Ovary (tissue), 9 donors: ENCODE data around the gene AP2A2. TPM values are rescaled to one million over a fixed set of nuclear protein-coding genes. Genes with fewer than 3 reads are reported as not detected.

Experiments used
- DNase-seq, 5 donors: peaks; one replicate each; pipeline ENCODE4 v3.0.0-alpha.2; 2019 to 2020
- H3K27ac ChIP-seq, 2 donors: fragments of 200-600 bp; one replicate each; pipeline versions ENCODE4 v1.5.1 to v1.8.0; 2019 to 2022
- H3K27me3 ChIP-seq: fragments of 200-600 bp; one replicate; pipeline ENCODE4 v1.8.0; 2022
- H3K36me3 ChIP-seq: fragments of 200-600 bp; sonication (generic); one replicate; pipeline ENCODE4 v1.5.1; 2019
- H3K4me1 ChIP-seq: one replicate; pipeline ENCODE4 v1.8.1; 2013; ENCODE audit warnings: mild to moderate bottlenecking, moderate library complexity; ENCODE audit not compliant: insufficient read depth
- H3K4me3 ChIP-seq: fragments of 200-600 bp; sonication (generic); one replicate; pipeline ENCODE4 v1.5.1; 2017
- H3K9me3 ChIP-seq, 2 donors: fragments of 200-600 bp in 1 of 2; sonication (generic) in 1 of 2; one replicate each; pipeline versions ENCODE4 v1.5.1 to v1.8.1; 2013 to 2019; ENCODE audit warnings: mild to moderate bottlenecking in 1 of 2, moderate library complexity in 1 of 2
- CTCF ChIP-seq, 3 donors: fragments of 450-650 bp in 2 of 3; fragments of 200-600 bp in 1 of 3; IDR thresholded peaks; one replicate each; pipeline versions ENCODE4 v1.5.1 to v1.8.0; 2016 to 2022; ENCODE audit warnings: antibody characterized with exemption in 3 of 3, mild to moderate bottlenecking in 1 of 3
- EP300 ChIP-seq: sonication (generic); formaldehyde crosslinking; IDR thresholded peaks from one replicate; pipeline ENCODE4 v1.6.1; 2017; ENCODE audit warnings: antibody characterized with exemption
- POLR2A ChIP-seq: fragments of 450-650 bp; IDR thresholded peaks from one replicate; pipeline ENCODE4 v1.6.1; 2017; ENCODE audit warnings: antibody characterized with exemption, mild to moderate bottlenecking, moderate library complexity
- WGBS, 3 donors: extraction: QIAGEN DNeasy Blood & Tissue Kit in 1 of 3; methylation state at CpG; one replicate each; pipeline versions ENCODE4 v1.1.5 to v1.1.7; 2013 to 2017; 5-methylcytosine and 5-hydroxymethylcytosine counted together
- intact Hi-C, 4 donors: fragments of 100-400 bp; cut with DNase I; formaldehyde crosslinking; loops; one replicate each; pipeline versions ENCODE4 v1.11.0 to v1.15.1; 2022 to 2023
- polyA plus RNA-seq, 2 donors: library from polyadenylated mRNA; stranded (reverse); fragments of 200-250 nt in 1 of 2; fragments of 350-450 nt in 1 of 2; fragmentation: Illumina TruSeq in 1 of 2; extraction: RNeasy Lipid Tissue Mini Kit (QIAGEN cat#74804) in 1 of 2; gene quantifications; one replicate each; pipeline ENCODE4 v1.2.3, GENCODE V29; 2013 to 2014
- total RNA-seq, 7 donors: library from RNA; depleted of rRNA in 2 of 7; stranded (reverse); fragments of >200 nt in 2 of 7; fragmentation: NEBNext Ultra II Directional in 3 of 7; extraction: Animal tissue kit (Norgen Biotek cat#: 25700) in 3 of 7; gene quantifications; one replicate each; pipeline versions ENCODE4 v1.1.0 to v1.2.4, GENCODE V29; 2016 to 2023
- donor health status: DM: no; HTN: no; CAD: no; lungs with moderate emphysema.
- donor health status: DM: no; HTN: no; CAD: no.
- donor health status: Bipolar disorder and iron deficiency.
- donor health status: DM: yes; HTN: yes; CAD: no.
- donor health status: DM: no; HTN: no; CAD: no.
- donor health status: DM: yes; HTN: yes; CAD: no.

Gene AP2A2
- total and polyA plus RNA-seq, 9 donors, result 27.7 to 151 (median 54.0) TPM

DNA sequence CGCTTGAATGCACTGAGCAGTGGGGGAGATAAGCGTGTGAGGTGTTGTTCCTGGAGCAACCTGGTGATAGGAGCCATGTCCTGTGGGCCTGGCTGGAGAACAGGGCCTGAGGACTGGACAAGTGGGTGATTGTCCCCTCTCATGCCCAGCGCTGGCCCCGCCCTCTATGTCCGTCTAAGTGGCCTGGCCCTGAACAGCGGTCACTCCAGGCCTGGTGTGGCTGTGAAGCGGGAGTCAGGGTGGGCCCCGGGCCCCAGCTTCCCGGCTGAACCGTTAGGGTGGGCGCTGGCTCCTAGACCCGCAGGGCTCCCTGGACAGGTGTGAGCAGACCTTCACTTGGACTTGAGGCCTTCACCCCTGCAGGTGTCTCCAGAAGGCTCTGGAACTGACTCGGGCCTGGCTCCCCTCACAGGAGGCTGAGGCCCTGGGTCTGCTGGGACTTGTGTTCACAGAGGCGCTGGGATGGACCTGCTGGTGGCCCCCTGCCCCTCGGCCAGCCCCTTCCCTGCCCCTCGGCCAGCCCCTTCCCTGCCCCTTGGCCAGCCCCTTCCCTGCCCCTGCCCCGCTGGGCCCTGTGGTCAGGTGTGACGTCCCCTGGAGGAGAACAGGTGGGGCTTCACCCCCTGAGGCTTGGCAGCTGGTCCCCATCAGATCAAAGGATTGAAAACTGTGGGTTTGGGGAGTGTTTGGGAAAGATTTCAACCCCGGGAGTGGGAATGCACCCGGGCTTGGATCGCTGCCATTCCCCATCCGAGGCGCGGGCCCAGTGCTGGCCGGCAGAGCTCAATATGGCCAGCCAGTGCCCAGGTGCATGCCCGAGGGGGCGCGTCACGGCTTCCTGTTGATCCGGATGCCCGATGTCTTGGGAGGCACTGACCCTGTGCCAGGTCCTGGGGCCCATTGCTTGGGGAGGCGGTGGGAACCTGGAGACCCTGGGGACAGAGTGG is 114.1 kb downstream of the AP2A2 start:
- no peaks in the 10 kb centered on the region for H3K27me3 ChIP-seq
- H3K27ac ChIP-seq, result no peak overlapping the region
- no peak for DNase-seq
- TF ChIP-seq POLR2A, result no peak
- TF ChIP-seq EP300, result no peak
- TF ChIP-seq CTCF (IDR thresholded peaks at IDR 0.05), result no peak
- 45 to 66% (median 56%) methylated on average over 13 to 32 of the region's 32 CpGs for WGBS, 3 donors
- no peaks in the 10 kb centered on the region for H3K36me3 ChIP-seq
- peaks cover 2% of the 10 kb centered on the region for H3K4me1 ChIP-seq
- H3K4me3 ChIP-seq, result no peak overlapping the region
- no peaks in the 10 kb centered on the region for H3K9me3 ChIP-seq
- intact Hi-C loops, result loop anchor here in 1 of 4 donors (5.0 kb wide), 1 partner anchor 112 kb away; the partner anchor contains the start of gene AP2A2

- DNase-seq, result no peak
- intact Hi-C loops, result no loop called here
- Histone ChIP-seq H3K4me1 (peaks cover 2% of the 10 kb centered on the region), H3K27me3 (no peaks in the 10 kb centered on the region), H3K27ac (no peak overlapping the region), H3K4me3 (no peak overlapping the region), H3K36me3 (no peaks in the 10 kb centered on the region), H3K9me3 (no peaks in the 10 kb centered on the region)
- 55 to 66% (median 64%) methylated on average over 15 to 16 of the region's 16 CpGs for WGBS, 3 donors
- TF ChIP-seq CTCF (IDR thresholded peaks at IDR 0.05) (no peak), EP300 (no peak), POLR2A (no peak)
These were observed 114.9 kb downstream of the AP2A2 start for GRCh38 chr11:1040428-1041148.

- DNase-seq, result no peak
- Histone ChIP-seq H3K4me1 (peaks cover 2% of the 10 kb centered on the region), H3K4me3 (no peak overlapping the region), H3K36me3 (no peaks in the 10 kb centered on the region), H3K27me3 (no peaks in the 10 kb centered on the region), H3K9me3 (no peaks in the 10 kb centered on the region), H3K27ac (no peak overlapping the region)
- TF ChIP-seq CTCF (IDR thresholded peaks at IDR 0.05), result no peak
- no peak for TF ChIP-seq POLR2A
- no peak for TF ChIP-seq EP300
- 40 to 49% (median 43%) methylated on average over 8 of the region's 8 CpGs for WGBS, 3 donors
- intact Hi-C loops, result no loop called here
These were observed 115.4 kb downstream of the AP2A2 start for GRCh38 chr11:1041149-1041467.

GRCh38 chr11:1041471-1041870 is 115.8 kb downstream of the AP2A2 start:
- Histone ChIP-seq H3K4me3 (no peak overlapping the region), H3K9me3 (no peaks in the 10 kb centered on the region), H3K4me1 (peaks cover 2% of the 10 kb centered on the region), H3K27me3 (no peaks in the 10 kb centered on the region), H3K36me3 (no peaks in the 10 kb centered on the region), H3K27ac (no peak overlapping the region)
- TF ChIP-seq EP300 (no peak), CTCF (IDR thresholded peaks at IDR 0.05) (no peak), POLR2A (no peak)
- 40 to 60% (median 40%) methylated on average over 9 of the region's 9 CpGs for WGBS, 3 donors
- no peak for DNase-seq
- intact Hi-C loops, result no loop called here
